Lower leg skin (tissue), 4 donors: ENCODE measurements around the gene FAM3D. TPM values are rescaled to one million over a fixed set of nuclear protein-coding genes. Genes with fewer than 3 reads are reported as not detected.

ENCODE experiments used
- DNase-seq, 2 donors: peaks; one replicate each; pipeline ENCODE4 v3.0.0-alpha.2; 2019; ENCODE audit warnings: low spot score in 2 of 2
- H3K4me3 ChIP-seq: fragments of 200-600 bp; sonication (generic); 2 replicates; pipeline ENCODE4 v1.5.1; 2017; ENCODE audit warnings: mild to moderate bottlenecking, low read depth; ENCODE audit not compliant: poor library complexity, severe bottlenecking
- POLR2A ChIP-seq, 2 donors: fragments of 450-650 bp; IDR thresholded peaks; one replicate each; pipeline ENCODE4 v1.6.1; 2016 to 2017; ENCODE audit warnings: antibody characterized with exemption in 2 of 2, mild to moderate bottlenecking in 1 of 2, moderate library complexity in 1 of 2
- WGBS, 2 donors: methylation state at CpG; one replicate each; pipeline ENCODE4 v1.1.5; 2018; 5-methylcytosine and 5-hydroxymethylcytosine counted together
- intact Hi-C: fragments of 100-400 bp; cut with DNase I; formaldehyde crosslinking; loops from one replicate; pipeline ENCODE4 v1.15.0; 2023; ENCODE audit warnings: low total_unique reads
- total RNA-seq, 4 donors: library from RNA; depleted of rRNA; stranded (reverse); fragments of >200 nt; gene quantifications; one replicate each; pipeline ENCODE4 v1.1.0, GENCODE V29; 2016
- TF ChIP-seq, protein P1 (sequence below), 3 donors: fragments of 450-650 bp; IDR thresholded peaks; one replicate each; pipeline ENCODE4 v1.5.1; 2016; ENCODE audit warnings: antibody characterized with exemption in 3 of 3, mild to moderate bottlenecking in 3 of 3, moderate library complexity in 2 of 3

FAM3D gene
- total RNA-seq, 4 donors from 2014 or later = 3.7 to 3.8 (median 3.8) TPM; not detected in 1

- DNase-seq = no peak
These were observed 20.8 kb downstream of the FAM3D start for GRCh38 chr3:58645726-58646125.

DNA sequence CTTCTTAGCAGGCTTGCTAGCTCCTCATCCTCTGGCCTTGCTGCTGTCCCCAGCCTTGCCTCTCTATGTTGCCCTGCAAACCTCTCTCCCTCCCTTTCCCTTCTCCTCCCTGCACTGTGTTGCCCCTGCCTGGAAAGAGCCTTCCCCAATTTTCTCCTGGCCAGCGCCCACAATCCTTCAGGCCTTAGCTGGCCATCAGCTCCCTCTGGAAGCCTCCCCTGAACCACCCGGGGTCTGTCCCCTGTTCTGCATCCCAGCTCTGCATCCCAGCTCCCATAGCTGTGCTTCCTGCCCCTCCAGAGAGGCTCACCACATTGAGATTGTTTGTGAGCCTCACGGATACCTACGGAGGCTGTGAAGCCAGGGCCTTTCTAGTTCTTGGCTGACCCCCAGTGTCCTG, 23.7 kb downstream of the FAM3D start:
- no peak for DNase-seq
- intact Hi-C loops = no loop called here
- no peak overlapping the region for H3K4me3 ChIP-seq
- no peak for TF ChIP-seq POLR2A (IDR thresholded peaks at IDR 0.05)
- TF ChIP-seq, protein P1, sequence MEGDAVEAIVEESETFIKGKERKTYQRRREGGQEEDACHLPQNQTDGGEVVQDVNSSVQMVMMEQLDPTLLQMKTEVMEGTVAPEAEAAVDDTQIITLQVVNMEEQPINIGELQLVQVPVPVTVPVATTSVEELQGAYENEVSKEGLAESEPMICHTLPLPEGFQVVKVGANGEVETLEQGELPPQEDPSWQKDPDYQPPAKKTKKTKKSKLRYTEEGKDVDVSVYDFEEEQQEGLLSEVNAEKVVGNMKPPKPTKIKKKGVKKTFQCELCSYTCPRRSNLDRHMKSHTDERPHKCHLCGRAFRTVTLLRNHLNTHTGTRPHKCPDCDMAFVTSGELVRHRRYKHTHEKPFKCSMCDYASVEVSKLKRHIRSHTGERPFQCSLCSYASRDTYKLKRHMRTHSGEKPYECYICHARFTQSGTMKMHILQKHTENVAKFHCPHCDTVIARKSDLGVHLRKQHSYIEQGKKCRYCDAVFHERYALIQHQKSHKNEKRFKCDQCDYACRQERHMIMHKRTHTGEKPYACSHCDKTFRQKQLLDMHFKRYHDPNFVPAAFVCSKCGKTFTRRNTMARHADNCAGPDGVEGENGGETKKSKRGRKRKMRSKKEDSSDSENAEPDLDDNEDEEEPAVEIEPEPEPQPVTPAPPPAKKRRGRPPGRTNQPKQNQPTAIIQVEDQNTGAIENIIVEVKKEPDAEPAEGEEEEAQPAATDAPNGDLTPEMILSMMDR (IDR thresholded peaks at IDR 0.05) = no peak
- WGBS, 2 donors = 90 to 96% methylated on average over 4 of the region's 4 CpGs

More at GRCh38 chr3:58645726-58646125, 20.8 kb downstream of the FAM3D start:
- TF ChIP-seq POLR2A (IDR thresholded peaks at IDR 0.05) = no peak
- TF ChIP-seq, protein P1 (IDR thresholded peaks at IDR 0.05) = no peak
- intact Hi-C loops = no loop called here
- H3K4me3 ChIP-seq = no peak overlapping the region
- WGBS, 2 donors = 84 to 95% methylated on average over 3 to 4 of the region's 4 CpGs

GRCh38 chr3:58640700-58641372, 25.7 kb downstream of the FAM3D start:
- no peak overlapping the region for H3K4me3 ChIP-seq
- DNase-seq = peak; percentile 31 to 90
- intact Hi-C loops = no loop called here
- WGBS, 2 donors = 17 to 28% methylated on average over 18 to 25 of the region's 25 CpGs
- no peak for TF ChIP-seq POLR2A (IDR thresholded peaks at IDR 0.05)
- TF ChIP-seq, protein P1 (IDR thresholded peaks at IDR 0.05) = peak in 1 of 3 donors; percentile 63

- 80 to 88% methylated on average over 10 of the region's 10 CpGs for WGBS, 2 donors
- no peak overlapping the region for H3K4me3 ChIP-seq
- intact Hi-C loops = no loop called here
- no peak for DNase-seq
- TF ChIP-seq POLR2A (IDR thresholded peaks at IDR 0.05) = no peak
- TF ChIP-seq, protein P1 (IDR thresholded peaks at IDR 0.05) = no peak
These were observed 26.7 kb downstream of the FAM3D start for GRCh38 chr3:58639842-58640241.

DNA sequence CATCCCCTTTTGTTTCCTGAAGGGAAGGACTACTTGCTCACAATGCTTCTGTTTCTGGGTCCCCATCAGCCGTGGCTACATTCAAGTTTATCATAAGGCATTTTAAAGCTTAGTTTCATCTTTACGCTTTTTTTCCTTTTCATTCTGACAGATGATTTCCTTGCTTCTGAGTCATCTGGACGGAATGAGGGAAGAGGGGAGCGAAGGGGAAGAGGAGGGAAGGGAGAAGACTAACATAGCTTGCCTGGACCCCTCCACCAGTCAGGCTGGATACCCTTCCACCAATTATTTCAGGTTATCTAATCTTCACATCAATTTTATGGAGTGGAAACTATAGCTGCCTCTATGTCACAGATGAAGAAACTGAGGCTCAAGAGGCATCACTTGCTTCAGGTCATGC, 27.6 kb downstream of the FAM3D start:
- intact Hi-C loops = no loop called here
- no peak for TF ChIP-seq POLR2A (IDR thresholded peaks at IDR 0.05)
- TF ChIP-seq, protein P1 (IDR thresholded peaks at IDR 0.05) = no peak
- WGBS, 2 donors = 60 to 63% methylated on average over 4 of the region's 4 CpGs
- no peak overlapping the region for H3K4me3 ChIP-seq
- no peak for DNase-seq

DNA sequence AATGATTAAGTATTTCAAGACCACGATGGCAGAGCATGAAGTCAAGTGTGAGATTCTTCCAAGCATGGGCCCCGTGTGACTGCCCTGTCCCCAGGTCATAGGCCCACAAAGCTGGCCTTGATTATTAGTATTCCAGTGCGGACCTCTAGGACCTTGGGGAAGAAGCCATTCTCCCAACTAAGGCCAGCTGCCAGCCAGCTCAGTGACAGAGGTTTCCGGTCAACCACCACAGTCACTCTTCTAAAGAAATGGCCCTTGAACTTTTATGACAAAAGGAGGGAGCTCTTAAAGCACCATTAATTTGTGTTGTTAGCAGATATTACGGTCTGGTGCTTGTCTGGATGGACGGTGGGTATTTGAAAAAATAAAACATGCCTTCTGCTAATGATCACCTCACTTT, 28.0 kb downstream of the FAM3D start:
- TF ChIP-seq, protein P1 (IDR thresholded peaks at IDR 0.05) = no peak
- TF ChIP-seq POLR2A (IDR thresholded peaks at IDR 0.05) = no peak
- WGBS, 2 donors = 57 to 60% methylated on average over 6 of the region's 6 CpGs
- intact Hi-C loops = no loop called here
- no peak overlapping the region for H3K4me3 ChIP-seq
- no peak for DNase-seq
